GM19468 (cell line): ENCODE results near the gene DIS3L2.

Source experiments
- ATAC-seq: cut with Tn5 transposase; IDR thresholded peaks from one replicate; pipeline ENCODE4 v1.9.1; 2021; ENCODE audit warnings: mild to moderate bottlenecking, moderate library complexity, moderate number of reproducible peaks; ENCODE audit not compliant: unreplicated experiment; ENCODE audit errors: extremely low read depth

DIS3L2 gene

DNA sequence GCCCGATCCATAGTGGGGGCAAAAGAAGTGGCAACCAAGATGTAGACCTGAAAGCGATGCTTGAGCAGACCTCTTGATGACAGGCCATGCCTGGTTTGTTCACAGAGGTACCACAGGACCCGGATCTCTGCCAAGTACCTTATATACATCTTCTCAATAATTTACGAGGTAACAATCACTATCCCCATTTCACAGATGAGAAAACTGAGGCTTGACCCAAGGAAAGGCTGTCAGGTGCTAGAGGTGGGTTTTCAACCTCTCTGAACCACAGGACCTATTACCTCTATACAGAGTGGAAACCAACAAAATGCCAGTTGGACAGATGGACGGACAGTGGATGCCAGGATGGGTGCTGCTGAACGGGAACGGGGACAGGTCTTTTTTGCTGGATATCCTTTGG, 13.8 kb upstream of the DIS3L2 start:
- no peak for ATAC-seq

DNA sequence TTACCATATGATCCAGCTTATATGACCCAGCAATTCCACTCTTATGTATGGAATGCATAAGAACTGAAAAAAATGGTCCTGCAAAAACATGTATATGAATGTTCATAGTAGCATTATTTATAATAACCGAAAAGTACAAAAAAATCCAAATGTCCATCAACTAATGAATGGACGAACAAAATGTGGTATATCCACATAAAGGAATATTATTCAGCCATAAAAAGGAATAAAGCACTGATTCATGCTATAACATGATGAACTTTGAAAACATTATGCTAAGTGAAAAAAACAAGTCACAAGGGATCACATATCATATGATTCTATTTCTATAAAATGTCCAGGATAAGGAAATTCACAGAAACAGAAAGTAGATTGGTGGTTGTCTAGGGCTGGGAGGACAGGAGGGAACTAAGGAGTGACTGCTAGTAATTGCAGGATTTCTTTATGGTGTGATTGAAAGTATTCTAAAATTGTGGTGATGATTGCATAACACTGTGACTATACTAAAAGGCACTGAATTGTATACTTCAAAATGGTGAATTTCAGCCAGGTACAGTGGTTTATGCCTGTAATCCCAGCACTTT, 10.0 kb upstream of the DIS3L2 start:
- no peak for ATAC-seq

GRCh38 chr2:231955758-231956472, 5.6 kb upstream of the DIS3L2 start:
- ATAC-seq, result no peak

DNA sequence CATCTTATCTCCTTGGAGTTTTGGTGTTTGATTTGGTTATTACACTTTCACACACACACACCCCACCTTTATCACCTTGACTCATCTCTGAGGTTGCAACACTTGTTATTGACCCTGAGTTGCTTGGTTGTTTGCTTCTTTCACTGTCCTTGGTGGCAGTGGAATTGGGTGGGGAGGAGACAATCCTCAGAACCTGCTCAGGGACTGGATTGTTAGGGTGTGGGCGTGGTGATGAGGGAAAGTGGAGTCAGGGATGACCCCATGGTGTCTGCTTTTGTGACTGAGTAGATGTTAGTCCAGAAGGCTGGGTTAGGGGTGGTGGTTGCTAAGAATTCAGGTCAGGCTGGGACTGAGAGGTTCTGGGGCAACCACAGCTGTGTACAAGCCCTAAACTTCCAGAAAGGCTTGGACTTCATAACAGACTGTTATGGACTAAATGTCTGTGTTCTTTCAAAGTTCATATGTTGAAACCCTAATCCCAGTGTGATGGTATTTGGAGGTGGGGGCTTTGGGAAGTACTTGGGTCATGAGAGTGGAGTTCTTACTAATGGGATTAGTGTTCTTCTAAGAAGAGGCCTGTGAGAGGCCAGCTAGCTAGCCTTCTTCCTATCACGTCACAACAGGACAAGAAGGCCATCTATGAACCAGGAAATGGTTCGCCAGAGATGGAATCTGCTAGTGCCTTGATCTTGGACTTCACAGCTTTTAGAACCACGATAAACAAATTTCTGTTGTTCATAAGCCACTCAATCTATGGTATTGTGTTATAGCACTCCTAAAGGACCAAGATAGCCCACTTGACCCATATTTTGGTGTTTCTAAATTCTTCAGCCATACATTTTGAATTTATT, 3.4 kb upstream of the DIS3L2 start:
- ATAC-seq, result no peak

DNA sequence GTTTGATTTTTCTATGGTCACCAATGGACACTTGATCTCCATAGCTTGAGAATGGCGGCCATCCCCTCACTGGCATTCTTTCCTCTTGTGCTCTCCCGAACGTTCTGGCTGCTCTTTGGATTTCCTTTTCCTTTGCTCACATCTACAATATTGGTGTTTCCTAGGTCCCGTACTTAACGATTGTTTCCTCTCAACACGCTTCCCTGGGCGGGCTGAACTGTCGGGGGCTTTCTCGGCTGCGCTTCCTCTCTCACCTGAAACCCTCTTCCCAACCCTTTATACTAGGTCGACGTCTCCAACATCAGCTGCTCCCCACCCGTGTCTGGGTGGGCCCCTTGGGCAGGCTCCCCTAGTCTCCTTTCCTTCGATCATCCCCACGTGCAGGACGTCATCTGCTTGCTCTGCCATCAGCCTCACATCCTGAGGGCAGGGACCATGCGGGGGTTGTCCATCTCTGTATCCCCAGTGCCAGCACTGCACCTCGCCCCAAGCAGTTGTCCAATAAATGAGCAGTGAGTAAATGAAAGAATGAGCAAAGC, 634 bp upstream of the DIS3L2 start:
- no peak for ATAC-seq

GRCh38 chr2:231965102-231965501, 3.6 kb downstream of the DIS3L2 start:
- ATAC-seq, result no peak

DNA sequence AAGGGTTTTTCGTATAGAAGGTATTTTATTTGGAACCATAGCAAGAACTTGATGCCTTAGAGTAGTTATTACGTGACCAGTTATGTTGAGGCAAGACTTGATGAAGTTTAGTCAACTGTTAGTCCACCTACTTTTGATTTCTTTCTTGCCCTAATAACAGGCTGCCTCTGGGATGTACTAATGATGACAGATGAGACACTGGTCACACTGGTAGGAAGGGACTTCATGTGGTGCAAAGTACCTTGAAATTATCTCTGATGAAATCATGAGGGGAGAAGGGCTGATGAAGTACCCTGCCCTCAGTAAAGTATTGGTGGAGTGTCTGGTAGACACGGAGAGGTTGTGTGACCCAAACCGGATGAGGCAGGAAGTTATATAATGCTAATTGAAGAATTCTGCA, 5.4 kb downstream of the DIS3L2 start:
- no peak for ATAC-seq

DNA sequence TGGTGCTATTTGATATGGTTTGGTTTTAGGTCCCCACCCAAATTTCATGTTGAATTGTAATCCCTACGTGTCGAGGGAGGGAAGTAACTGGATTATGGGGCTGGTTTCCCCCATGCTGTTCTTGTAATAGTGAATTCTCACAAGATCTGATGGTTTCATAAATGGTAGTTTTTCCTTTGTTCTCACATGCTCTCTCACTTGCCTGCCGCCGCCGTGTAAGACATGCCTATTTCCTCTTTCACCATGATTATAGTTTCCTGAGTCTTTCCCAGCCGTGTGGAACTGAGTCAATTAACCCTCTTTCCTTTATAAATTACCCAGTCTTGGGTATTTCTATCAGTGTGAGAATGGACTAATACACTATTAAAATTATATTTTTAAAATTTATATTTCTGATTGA, 7.3 kb downstream of the DIS3L2 start:
- no peak for ATAC-seq

DNA sequence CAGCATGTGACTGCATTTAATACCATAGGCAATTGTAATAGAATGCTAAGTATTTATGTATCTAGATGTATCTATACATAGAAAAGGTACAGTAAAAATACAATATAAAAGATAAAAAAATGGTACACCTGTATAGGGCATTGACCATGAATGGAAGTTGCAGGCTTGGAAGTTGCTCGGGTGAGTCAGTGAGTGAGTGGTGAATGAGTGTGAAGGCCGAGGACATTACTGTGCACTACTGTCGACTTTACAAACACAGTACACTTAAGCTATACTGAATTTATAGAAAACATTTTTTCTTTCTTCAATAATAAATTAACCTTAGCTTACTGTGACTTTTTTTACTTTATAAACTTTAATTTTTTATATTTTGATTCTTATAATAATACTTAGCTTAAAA, 8.9 kb downstream of the DIS3L2 start:
- no peak for ATAC-seq

GRCh38 chr2:231975001-231975400, 13.5 kb downstream of the DIS3L2 start:
- ATAC-seq, result no peak

DNA sequence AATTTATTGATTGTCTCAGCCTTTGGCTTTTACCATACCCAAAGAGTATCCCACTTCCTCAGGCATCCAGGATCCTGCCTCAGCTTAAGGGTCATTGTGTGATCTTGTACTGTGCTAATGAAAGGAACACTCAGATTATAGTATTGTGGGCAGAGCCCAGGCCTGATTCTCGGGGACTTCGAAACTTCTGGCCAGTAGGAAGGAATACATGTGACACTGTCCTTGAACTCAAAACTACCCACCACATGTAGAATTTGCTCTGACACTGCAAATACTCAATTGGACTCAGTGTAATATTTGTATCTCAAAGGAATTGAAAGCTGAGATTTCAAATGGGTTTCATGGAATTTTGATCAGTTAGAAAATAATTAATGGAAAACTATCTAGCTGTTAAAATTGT, 15.9 kb downstream of the DIS3L2 start:
- no peak for ATAC-seq

DNA sequence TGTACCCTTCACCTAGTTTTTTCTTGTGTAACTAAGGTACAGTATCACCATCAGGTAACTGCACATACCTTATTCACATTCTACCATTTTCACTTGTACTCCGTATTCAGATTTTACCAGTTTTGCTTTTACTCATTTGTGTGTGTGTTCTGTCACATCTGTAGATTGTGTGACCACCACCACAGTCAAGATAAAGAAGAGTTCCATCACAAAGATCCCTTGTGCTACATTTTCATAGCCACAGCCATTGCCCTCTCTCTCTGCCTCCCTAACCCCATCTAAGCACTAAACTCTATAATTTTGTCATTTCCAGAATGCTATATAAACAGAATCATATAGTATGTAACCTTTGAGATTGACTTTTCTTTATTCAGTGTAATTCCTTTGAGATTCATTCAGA, 23.5 kb downstream of the DIS3L2 start:
- ATAC-seq, result no peak

DNA sequence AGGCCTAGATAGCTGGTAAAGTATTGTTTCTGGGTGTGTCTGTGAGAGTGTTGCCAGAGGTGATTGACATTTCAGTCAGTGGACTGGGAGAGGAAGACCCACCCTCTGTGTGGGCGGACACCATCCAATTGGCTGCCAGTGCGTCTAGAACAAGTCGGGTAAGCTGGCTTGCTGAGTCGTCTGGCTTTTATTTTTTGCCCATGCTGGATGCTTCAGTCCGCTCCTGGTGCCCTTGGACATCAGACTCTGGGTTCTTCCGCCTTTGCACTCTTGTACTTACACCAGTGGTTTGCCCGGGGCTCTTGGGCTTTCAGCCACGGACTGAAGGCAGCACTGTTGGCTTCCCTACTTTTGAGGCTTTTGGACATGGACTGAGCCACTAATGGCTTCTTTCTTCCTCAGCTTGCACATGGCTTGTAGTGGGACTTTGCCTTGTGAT, 24.3 kb downstream of the DIS3L2 start:
- no peak for ATAC-seq

GRCh38 chr2:231987124-231987727, 25.7 kb downstream of the DIS3L2 start:
- no peak for ATAC-seq

GRCh38 chr2:231988179-231988866, 26.8 kb downstream of the DIS3L2 start:
- no peak for ATAC-seq

DNA sequence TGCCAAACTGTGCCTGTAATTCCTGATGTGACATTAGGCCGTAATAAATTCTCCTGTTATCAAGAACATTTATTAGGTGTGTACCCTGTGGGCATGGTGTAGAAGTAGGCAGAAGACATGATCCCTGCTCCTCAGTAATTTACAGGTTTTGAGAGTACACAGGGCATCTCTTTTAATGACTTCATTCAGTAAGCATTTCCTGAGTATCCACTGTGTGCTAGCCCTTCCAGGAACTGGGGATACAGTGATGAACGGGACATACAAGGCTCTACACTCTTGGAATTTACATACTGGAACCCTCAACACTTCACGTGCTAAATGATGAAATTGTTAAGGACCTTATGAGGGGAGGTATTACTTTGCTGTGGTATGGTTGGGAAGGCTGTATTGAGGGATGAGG, 30.2 kb downstream of the DIS3L2 start:
- ATAC-seq, result no peak

GRCh38 chr2:231992888-231993287, 31.4 kb downstream of the DIS3L2 start:
- ATAC-seq, result no peak

- ATAC-seq, result no peak
Observed at GRCh38 chr2:231996797-231997540, 35.5 kb downstream of the DIS3L2 start.

- no peak for ATAC-seq
Observed at GRCh38 chr2:231998046-231998445, 36.5 kb downstream of the DIS3L2 start.
